Stomach (tissue), 4 donors: ENCODE data around the gene CFAP54.

ENCODE experiments used
- POLR2A ChIP-seq, 4 donors: fragments of 450-650 bp; IDR thresholded peaks; one replicate each; pipeline ENCODE4 v1.6.1; 2016; ENCODE audit warnings: antibody characterized with exemption in 4 of 4, control low read depth in 2 of 4, mild to moderate bottlenecking in 1 of 4, moderate library complexity in 1 of 4
- POLR2AphosphoS5 ChIP-seq, 3 donors: sonication (generic); formaldehyde crosslinking; IDR thresholded peaks; one replicate each; pipeline ENCODE4 v1.6.1; 2016; ENCODE audit warnings: antibody characterized with exemption in 3 of 3
- TF ChIP-seq, protein P1 (sequence below), 7 experiments: fragments of 450-650 bp in 4 of 7; fragments of 200-600 bp in 3 of 7; sonication (generic) in 3 of 7; IDR thresholded peaks; one replicate each; pipeline ENCODE4 v1.5.1; 2016 to 2019; ENCODE audit warnings: antibody characterized with exemption in 7 of 7, control low read depth in 2 of 7, mild to moderate bottlenecking in 1 of 7

DNA sequence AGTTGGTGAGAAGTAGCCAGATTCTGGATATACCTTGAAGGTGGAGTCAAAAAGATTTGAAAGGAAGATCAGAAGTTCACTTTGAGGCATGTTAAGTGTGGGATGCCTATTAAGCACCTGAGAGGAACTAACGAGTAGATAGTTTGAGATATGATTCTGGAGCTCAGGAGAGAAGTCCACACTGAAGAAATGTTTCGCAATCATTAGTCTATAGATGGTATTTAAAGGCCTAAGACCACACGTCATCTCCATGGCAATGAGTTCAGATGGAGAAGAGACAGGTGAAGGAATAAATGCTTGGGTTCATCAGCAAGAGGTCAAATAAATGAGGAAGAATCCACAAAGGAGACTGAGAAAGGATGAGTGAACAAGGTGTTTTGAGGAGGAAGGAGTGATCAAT is 224.8 kb downstream of the CFAP54 start:
- TF ChIP-seq POLR2AphosphoS5 (IDR thresholded peaks at IDR 0.05) (no peak), POLR2A (IDR thresholded peaks at IDR 0.05) (no peak)
- TF ChIP-seq, protein P1, sequence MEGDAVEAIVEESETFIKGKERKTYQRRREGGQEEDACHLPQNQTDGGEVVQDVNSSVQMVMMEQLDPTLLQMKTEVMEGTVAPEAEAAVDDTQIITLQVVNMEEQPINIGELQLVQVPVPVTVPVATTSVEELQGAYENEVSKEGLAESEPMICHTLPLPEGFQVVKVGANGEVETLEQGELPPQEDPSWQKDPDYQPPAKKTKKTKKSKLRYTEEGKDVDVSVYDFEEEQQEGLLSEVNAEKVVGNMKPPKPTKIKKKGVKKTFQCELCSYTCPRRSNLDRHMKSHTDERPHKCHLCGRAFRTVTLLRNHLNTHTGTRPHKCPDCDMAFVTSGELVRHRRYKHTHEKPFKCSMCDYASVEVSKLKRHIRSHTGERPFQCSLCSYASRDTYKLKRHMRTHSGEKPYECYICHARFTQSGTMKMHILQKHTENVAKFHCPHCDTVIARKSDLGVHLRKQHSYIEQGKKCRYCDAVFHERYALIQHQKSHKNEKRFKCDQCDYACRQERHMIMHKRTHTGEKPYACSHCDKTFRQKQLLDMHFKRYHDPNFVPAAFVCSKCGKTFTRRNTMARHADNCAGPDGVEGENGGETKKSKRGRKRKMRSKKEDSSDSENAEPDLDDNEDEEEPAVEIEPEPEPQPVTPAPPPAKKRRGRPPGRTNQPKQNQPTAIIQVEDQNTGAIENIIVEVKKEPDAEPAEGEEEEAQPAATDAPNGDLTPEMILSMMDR (IDR thresholded peaks at IDR 0.05): no peak
